Natural killer cell (primary cell): ENCODE results near the gene TULP4. TPM values are rescaled to one million over a fixed set of nuclear protein-coding genes. Genes with fewer than 3 reads are reported as not detected.

Experiments used
- ATAC-seq, 3 donors: fragments of 150-1000 bp in 2 of 3; fragments of 200-7000 bp in 1 of 3; cut with Tn5 transposase; 1 replicate in 1 of 3; 2 replicates in 2 of 3; pipeline ENCODE4 v1.10.0; 2021; ENCODE audit warnings: mild to moderate bottlenecking in 2 of 3, moderate library complexity in 2 of 3
- DNase-seq, 2 donors: peaks; one replicate each; pipeline versions ENCODE4 v3.0.0 to v3.0.0-alpha.2; 2013 to 2021; ENCODE audit warnings: mixed read lengths in 1 of 2
- H3K27ac ChIP-seq: one replicate; pipeline ENCODE4 v1.5.1; 2013; ENCODE audit warnings: mild to moderate bottlenecking, low read length
- H3K27me3 ChIP-seq: one replicate; pipeline ENCODE4 v1.6.1; 2013; ENCODE audit warnings: low read length; ENCODE audit not compliant: control insufficient read depth, insufficient read depth
- H3K36me3 ChIP-seq: one replicate; pipeline ENCODE4 v1.6.1; 2013; ENCODE audit warnings: low read length; ENCODE audit not compliant: control insufficient read depth, insufficient read depth
- H3K4me1 ChIP-seq: one replicate; pipeline ENCODE4 v1.6.1; 2013; ENCODE audit warnings: low read length; ENCODE audit not compliant: control insufficient read depth, insufficient read depth
- H3K4me3 ChIP-seq: one replicate; pipeline ENCODE4 v1.5.1; 2013; ENCODE audit warnings: low read length
- H3K9me3 ChIP-seq: one replicate; pipeline ENCODE4 v1.6.1; 2013; ENCODE audit warnings: low read length; ENCODE audit not compliant: control insufficient read depth, insufficient read depth
- H3K27ac Mint-ChIP-seq, 2 donors: one replicate each; pipeline ENCODE4 v1.8.0; 2022; ENCODE audit warnings: mild to moderate bottlenecking in 2 of 2, mixed read lengths in 2 of 2, moderate library complexity in 1 of 2
- H3K27me3 Mint-ChIP-seq, 2 donors: one replicate each; pipeline ENCODE4 v1.8.0; 2022; ENCODE audit warnings: low read depth in 2 of 2, mixed read lengths in 2 of 2
- H3K36me3 Mint-ChIP-seq: one replicate; pipeline ENCODE4 v1.8.0; 2022; ENCODE audit warnings: mixed read lengths
- H3K4me1 Mint-ChIP-seq, 2 donors: one replicate each; pipeline ENCODE4 v1.8.0; 2022; ENCODE audit warnings: mixed read lengths in 2 of 2
- H3K4me3 Mint-ChIP-seq: one replicate; pipeline ENCODE4 v1.8.0; 2022; ENCODE audit warnings: mild to moderate bottlenecking, moderate library complexity, mixed read lengths
- H3K9me3 Mint-ChIP-seq, 2 donors: one replicate each; pipeline ENCODE4 v1.8.0; 2022; ENCODE audit warnings: mixed read lengths in 2 of 2
- CTCF ChIP-seq: fragments of 200-600 bp; IDR thresholded peaks from one replicate; pipeline ENCODE4 v1.8.0; 2022; ENCODE audit warnings: antibody characterized with exemption
- WGBS: methylation state at CpG from one replicate; pipeline ENCODE4 v1.1.7; 2013; ENCODE audit warnings: missing lambda C conversion rate; ENCODE audit not compliant: insufficient coverage; 5-methylcytosine and 5-hydroxymethylcytosine counted together
- intact Hi-C: fragments of 100-400 bp; cut with micrococcal nuclease; formaldehyde crosslinking; loops from one replicate; pipeline ENCODE4 v1.14.2; 2022
- total RNA-seq, 4 donors: library from RNA; stranded (reverse); fragments of 120-200 nt in 1 of 4; gene quantifications; one replicate each; pipeline versions ENCODE4 v1.2.3 to v1.2.4, GENCODE V29; 2013 to 2022

The TULP4 gene
- total RNA-seq, 3 donors from 2014 or later (not counting 1 experiment from before 2014, with no cell fraction given): 75.2 to 89.5 (median 88.3) TPM

GRCh38 chr6:158304254-158304653, 8.0 kb upstream of the TULP4 start:
- Histone ChIP-seq H3K9me3 (no peaks in the 10 kb centered on the region), H3K27me3 (no peaks in the 10 kb centered on the region), H3K4me1 (no peaks in the 10 kb centered on the region), H3K36me3 (no peaks in the 10 kb centered on the region), H3K27ac (no peak overlapping the region), H3K4me3 (no peak overlapping the region)
- no peak for DNase-seq
- Mint-ChIP-seq H3K4me3 (no peak overlapping the region), H3K27ac (no peak overlapping the region), H3K4me1 (no peaks in the 10 kb centered on the region), H3K36me3 (no peaks in the 10 kb centered on the region), H3K27me3 (no peaks in the 10 kb centered on the region), H3K9me3 (no peaks in the 10 kb centered on the region)
- ATAC-seq: no peak
- intact Hi-C loops: no loop called here
- no peak for TF ChIP-seq CTCF

DNA sequence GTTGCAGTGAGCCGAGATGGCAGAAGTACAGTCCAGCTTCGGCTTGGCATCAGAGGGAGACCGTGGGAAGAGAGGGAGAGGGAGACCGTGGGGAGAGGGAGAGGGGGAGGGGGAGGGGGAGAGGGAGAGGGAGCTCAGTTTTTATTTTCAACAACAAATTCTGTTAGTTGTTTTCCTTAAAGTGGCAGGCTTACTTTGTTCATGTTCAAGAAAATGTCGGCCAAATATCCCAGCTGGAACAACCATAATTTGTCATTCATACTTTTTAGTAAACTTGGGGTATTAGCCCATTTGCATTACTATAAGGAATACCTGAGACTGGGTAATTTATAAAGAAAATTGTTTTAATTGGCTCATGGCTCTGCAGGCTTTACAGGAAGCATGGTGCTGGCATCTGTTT, 2.5 kb upstream of the TULP4 start:
- Histone ChIP-seq H3K4me3 (no peak overlapping the region), H3K9me3 (no peaks in the 10 kb centered on the region), H3K4me1 (peaks cover 5% of the 10 kb centered on the region), H3K27ac (no peak overlapping the region), H3K36me3 (peaks cover 4% of the 10 kb centered on the region), H3K27me3 (no peaks in the 10 kb centered on the region)
- intact Hi-C loops: no loop called here
- Mint-ChIP-seq H3K27ac (no peak overlapping the region), H3K27me3 (no peaks in the 10 kb centered on the region), H3K9me3 (no peaks in the 10 kb centered on the region), H3K4me3 (no peak overlapping the region), H3K36me3 (peaks cover 9% of the 10 kb centered on the region), H3K4me1 (peaks cover 5 to 10% of the 10 kb centered on the region in 2 donors)
- DNase-seq: no peak
- WGBS: 94% methylated on average over 2 of the region's 5 CpGs
- no peak for TF ChIP-seq CTCF
- no peak for ATAC-seq

DNA sequence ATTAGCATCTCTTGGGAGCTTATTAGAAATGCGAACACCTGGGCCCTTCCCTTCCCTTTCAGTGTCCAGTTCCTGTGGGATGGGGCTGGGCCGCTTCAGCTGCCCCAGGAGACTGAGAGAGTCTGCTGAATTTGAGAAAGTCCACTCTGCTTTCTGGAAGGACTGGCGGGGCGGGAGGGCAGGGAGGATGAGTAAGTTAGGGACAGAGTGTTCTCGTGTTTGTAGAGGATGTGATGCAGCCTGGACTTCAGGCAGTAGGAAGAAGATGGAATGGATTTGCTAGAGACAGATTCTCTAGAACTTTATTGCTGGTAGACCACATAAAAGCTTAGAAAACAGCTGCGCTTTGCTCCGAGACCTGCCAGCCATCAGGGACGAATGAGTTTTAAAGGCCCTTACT, 1.1 kb upstream of the TULP4 start:
- no peak for TF ChIP-seq CTCF
- Histone ChIP-seq H3K4me3 (no peak overlapping the region), H3K36me3 (peaks cover 4% of the 10 kb centered on the region), H3K27me3 (no peaks in the 10 kb centered on the region), H3K27ac (no peak overlapping the region), H3K9me3 (no peaks in the 10 kb centered on the region), H3K4me1 (peaks cover 5% of the 10 kb centered on the region)
- intact Hi-C loops: no loop called here
- H3K4me1 Mint-ChIP-seq: peaks cover 10 to 12% of the 10 kb centered on the region in 2 donors
- peaks cover 9% of the 10 kb centered on the region for H3K36me3 Mint-ChIP-seq
- no peak overlapping the region for H3K27ac Mint-ChIP-seq
- H3K4me3 Mint-ChIP-seq: no peak overlapping the region
- 71% methylated on average over 8 of the region's 8 CpGs for WGBS
- ATAC-seq: no peak
- no peaks in the 10 kb centered on the region for H3K9me3 Mint-ChIP-seq
- no peak for DNase-seq
- no peaks in the 10 kb centered on the region for H3K27me3 Mint-ChIP-seq

GRCh38 chr6:158311626-158312025, 639 bp upstream of the TULP4 start:
- H3K4me1 ChIP-seq: peaks cover 5% of the 10 kb centered on the region
- no peaks in the 10 kb centered on the region for H3K27me3 ChIP-seq
- Mint-ChIP-seq H3K9me3 (no peaks in the 10 kb centered on the region), H3K27ac (no peak overlapping the region), H3K4me3 (no peak overlapping the region), H3K36me3 (peaks cover 9% of the 10 kb centered on the region), H3K4me1 (peaks cover 11 to 12% of the 10 kb centered on the region in 2 donors), H3K27me3 (no peaks in the 10 kb centered on the region)
- H3K4me3 ChIP-seq: no peak overlapping the region
- 90% methylated on average over 4 of the region's 4 CpGs for WGBS
- ATAC-seq (no peak), DNase-seq (no peak)
- no peak overlapping the region for H3K27ac ChIP-seq
- H3K9me3 ChIP-seq: no peaks in the 10 kb centered on the region
- no peak for TF ChIP-seq CTCF
- intact Hi-C loops: no loop called here
- H3K36me3 ChIP-seq: peaks cover 4% of the 10 kb centered on the region
